HFF-Myc (cell line): Measurements from ENCODE around the gene DLD.

Experiments used
- DNase-seq: peaks from one replicate; pipeline ENCODE4 v3.0.0-alpha.2; 2011; ENCODE audit warnings: low read depth; ENCODE audit errors: extremely low read depth
- H3K4me3 ChIP-seq: replicated peaks from 2 replicates; pipeline ENCODE4 v1.5.1; 2011; ENCODE audit warnings: low read depth, mild to moderate bottlenecking, control low read depth, low read length
- TF ChIP-seq, protein P1 (sequence below): IDR thresholded peaks from 2 replicates; pipeline ENCODE4 v1.5.1; 2012; ENCODE audit warnings: mild to moderate bottlenecking, low read depth, low read length, control low read depth; ENCODE audit errors: missing control alignments

The DLD gene

DNA sequence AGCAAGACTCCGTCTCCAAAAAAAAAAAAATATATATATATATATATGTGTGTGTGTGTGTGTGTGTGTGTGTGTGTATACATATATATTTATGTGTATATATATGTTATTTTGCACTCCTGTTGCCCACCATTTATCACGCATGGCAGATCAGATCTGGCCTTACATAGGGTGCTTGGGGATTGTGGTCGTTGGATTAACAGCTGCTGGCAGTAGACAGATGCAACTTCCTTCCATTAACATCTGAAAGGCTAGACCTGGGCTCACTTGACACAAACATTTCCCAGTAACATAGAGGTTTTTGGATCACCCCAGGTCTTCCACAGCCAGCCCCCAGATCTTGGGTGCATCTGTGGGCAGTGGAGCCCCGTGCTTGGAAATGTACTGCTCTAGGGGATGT is 40.8 kb upstream of the DLD start:
- no peak overlapping the region for H3K4me3 ChIP-seq
- TF ChIP-seq, protein P1, sequence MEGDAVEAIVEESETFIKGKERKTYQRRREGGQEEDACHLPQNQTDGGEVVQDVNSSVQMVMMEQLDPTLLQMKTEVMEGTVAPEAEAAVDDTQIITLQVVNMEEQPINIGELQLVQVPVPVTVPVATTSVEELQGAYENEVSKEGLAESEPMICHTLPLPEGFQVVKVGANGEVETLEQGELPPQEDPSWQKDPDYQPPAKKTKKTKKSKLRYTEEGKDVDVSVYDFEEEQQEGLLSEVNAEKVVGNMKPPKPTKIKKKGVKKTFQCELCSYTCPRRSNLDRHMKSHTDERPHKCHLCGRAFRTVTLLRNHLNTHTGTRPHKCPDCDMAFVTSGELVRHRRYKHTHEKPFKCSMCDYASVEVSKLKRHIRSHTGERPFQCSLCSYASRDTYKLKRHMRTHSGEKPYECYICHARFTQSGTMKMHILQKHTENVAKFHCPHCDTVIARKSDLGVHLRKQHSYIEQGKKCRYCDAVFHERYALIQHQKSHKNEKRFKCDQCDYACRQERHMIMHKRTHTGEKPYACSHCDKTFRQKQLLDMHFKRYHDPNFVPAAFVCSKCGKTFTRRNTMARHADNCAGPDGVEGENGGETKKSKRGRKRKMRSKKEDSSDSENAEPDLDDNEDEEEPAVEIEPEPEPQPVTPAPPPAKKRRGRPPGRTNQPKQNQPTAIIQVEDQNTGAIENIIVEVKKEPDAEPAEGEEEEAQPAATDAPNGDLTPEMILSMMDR, result no peak
- no peak for DNase-seq

DNA sequence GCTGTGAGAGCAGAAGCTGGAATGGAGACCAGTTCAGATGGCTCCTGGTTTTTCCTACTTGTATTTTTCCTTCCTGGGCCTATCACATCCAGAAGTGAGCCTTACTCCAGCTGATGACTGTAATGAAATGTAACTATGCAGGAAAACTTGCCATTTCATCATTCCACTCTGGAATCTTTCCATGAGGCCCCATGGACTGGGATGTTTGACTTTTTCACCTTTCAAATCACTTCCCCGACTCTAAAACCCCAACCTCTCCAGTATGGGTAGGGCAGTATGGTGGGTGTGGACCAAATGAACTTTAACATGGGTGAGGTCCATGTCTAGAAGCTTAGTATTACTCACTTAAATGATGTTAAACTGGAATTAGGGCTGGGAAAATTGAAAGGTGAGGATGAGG is 40.3 kb upstream of the DLD start:
- TF ChIP-seq, protein P1, result no peak
- no peak overlapping the region for H3K4me3 ChIP-seq
- DNase-seq, result no peak

DNA sequence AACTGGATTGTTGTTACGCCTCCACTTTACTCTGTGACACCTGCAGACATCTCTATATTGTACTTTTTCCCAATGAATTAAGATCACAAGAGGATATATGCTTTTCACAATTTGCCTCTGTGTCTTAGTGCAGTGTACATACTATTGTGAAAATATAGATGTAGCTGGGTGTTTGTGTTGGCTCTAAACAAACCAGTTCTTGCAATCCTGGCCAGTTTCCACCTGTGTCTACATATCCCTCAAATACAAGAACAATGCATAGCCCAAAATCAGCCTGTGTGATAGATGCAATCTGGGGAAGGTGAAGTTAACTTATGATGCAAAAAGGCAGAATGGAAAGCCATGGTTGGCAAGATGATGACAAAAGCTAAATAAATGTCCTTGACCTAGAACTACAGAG is 36.5 kb upstream of the DLD start:
- no peak overlapping the region for H3K4me3 ChIP-seq
- no peak for DNase-seq
- TF ChIP-seq, protein P1, result no peak

DNA sequence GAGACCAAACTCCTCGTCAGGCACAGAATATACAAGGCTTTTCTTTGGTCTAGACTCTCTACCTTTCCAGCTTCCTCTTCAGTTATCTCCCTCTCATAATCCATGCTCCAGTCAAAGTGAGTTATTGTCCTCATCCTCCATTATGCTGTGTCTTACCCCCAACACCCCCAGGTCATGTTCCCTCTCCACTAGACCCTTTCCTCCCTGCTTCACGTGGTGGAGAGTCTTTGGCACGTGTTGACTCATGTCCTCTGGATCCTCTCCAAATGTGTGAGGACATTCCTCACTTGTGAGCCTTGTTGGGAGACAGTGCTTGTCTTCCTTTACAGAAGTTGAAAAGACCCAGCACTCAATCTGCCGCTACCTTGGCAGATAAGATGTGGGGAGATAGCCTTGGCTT is 36.0 kb upstream of the DLD start:
- no peak overlapping the region for H3K4me3 ChIP-seq
- TF ChIP-seq, protein P1, result no peak
- no peak for DNase-seq

DNA sequence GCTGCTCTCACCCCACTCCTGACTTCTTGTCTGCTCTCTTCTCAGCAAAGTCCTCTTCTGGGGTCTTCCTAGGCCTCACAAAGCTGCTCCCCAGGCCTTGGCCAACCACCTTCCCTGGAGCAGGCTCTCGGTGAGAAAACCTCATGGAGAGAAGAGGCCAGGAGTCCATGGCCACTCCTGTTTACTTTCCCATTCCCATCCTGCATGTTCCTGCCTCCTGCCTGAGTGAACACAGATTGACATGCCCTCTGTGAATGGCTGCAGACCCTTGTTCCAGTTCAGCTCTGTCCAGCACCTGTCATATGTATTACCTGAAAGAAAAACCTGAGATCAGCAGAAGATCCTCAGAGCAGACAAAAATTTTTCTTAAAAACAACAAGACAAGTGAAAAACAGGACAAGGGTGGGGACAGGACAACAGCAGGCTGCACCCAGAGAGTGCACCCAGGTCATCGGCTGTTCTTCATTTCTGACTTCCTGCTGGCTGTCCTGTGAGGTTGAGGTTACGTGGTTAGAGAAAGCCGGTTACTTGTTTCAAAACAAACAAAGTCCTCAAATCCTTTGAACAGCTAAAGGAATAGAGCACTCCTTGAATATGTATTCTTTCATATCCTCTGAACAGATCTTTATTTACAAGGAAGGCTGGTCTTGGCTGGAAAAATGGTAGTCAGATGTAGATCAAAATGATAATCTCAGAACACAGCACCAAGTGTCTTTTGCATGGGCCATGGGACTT is 34.0 kb upstream of the DLD start:
- no peak for DNase-seq
- H3K4me3 ChIP-seq, result no peak overlapping the region
- TF ChIP-seq, protein P1, result no peak

DNA sequence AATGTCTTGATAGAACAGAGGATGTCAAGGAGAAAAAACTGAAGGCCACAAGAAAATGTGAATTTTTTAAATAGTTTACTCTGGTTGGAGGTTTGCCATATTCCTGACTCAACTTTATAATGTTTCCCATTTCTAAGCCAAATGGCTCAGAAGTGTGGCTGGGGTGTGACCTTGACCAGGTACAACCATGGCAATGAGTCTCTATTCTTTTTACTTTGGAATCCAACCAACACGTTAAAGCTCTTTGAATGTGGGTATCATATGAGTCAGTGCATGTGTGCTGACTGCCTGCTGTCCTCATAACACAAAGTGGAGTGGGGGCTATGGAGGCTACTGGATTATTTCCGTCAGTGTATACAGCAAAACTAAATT is 33.5 kb upstream of the DLD start:
- DNase-seq, result peak; percentile 24
- TF ChIP-seq, protein P1, result no peak
- no peak overlapping the region for H3K4me3 ChIP-seq

DNA sequence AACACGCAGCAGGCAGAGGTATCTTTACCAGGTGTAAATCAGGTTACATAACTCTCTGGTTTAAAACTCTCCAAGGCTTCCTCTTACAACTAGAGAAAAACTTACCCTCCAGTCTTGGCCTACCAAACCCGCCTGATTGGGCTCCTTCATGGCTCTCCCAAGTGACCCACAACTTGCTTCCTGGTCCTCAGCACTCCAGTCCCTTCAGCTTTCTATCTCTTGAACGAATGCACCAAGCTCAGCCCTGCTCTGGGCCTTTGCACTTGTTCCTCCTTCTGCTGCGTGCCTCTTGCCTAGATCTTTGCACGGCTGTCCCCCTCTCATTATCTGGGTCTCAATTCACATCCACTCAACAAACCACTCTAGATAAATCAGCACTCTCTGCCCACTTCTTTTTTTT is 32.7 kb upstream of the DLD start:
- H3K4me3 ChIP-seq, result no peak overlapping the region
- TF ChIP-seq, protein P1, result no peak
- no peak for DNase-seq
